ENCODE data around the gene EEF1AKMT4.
"Not testable (repeated sequence)": the region's sequence is repeated elsewhere in the genome, so short reads cannot be mapped to it uniquely, and the experiment has no call there.

Gene EEF1AKMT4

DNA sequence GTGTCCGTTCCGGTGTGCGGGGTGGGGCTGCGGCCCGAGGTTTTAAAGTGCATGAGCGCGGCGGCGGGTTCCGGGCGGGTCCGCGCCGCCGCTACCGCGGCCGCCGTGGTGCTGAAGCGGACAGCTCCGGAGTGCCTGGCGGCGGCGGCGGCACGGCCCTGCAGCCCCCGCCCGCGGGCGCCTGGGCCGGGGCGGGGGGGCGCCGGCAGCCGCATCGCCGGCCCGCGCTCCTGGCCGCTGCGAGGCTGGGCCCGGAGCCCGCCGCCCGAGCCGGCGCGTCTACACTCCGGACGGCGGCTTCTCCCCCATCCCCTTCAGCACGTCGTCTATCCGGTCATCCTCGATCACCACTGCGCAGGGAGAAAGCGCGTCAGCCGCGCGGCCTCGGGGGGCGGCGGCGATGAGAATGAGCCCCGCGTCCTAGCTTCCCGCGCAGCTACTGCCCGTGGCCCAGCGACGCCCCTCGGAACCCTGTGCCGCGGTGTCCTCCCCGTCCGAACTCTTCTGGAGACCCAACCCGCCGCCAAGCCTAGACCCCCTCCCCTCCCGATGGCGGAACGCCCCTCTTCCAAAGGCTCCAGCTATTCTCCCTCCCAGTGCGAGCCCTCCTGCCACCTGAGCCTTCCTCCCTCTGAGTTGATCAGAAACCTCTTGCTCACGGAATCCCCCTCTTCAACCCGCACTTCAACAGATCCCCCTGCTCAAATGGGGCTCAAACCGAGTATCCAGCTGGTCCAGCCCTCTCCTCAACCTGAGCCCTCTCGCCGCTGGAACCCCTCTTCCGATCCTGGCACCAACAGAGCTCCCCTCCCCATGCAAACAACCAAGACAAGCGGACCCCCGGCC is 10.6 kb downstream of the EEF1AKMT4 start:
- peak in 5 of 58 donors; percentile 4 to 35 (median 22) for DNase-seq

GRCh38 chr3:184260724-184261269 is 11.3 kb downstream of the EEF1AKMT4 start:
- DNase-seq = no peak

DNA sequence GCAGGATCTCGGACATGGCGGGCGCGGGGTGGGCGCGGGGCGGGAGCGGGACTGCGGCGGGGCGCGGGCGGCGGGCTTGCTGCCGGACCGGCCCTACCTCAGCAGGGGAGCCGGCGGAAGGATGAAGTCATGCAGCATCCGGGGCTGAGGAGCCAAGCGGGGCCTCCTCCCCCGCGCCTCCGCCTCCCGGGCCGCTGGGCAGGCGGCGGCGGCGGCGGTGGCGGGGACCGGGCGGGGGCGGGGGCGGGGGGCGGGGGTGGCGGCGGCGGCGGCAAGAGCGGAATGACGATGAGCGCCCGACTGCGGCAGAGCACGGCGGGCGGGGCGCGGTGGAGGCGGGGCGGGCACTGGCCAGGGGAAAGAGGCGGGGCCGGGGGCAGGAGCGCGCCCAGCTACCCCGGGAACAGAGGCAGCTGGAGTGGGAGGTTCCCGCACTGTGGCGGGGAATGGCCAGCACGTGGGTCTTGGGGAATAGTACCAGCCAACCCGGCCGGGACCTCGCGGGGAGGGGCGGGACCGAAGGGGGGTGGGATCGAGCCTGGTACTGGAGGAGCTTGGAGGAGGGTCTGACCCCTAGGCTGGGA is 11.9 kb downstream of the EEF1AKMT4 start, which contains the start of gene CAMK2N2:
Gene CAMK2N2, minus strand, starts transcription at position 284 of the 584 bp plus-strand sequence. Its CDS starts 268 bp downstream, at position 16.
- DNase-seq = peak in 44 of 58 donors; percentile 19 to 71 (median 50)

- peak in 1 of 58 donors; percentile 16 for DNase-seq
Measured at GRCh38 chr3:184261854-184262763, 12.6 kb downstream of the EEF1AKMT4 start.

GRCh38 chr3:184262764-184263179 is 13.3 kb downstream of the EEF1AKMT4 start:
- DNase-seq = peak in 1 of 58 donors; percentile 18

- DNase-seq = not testable (repeated sequence)
Measured at GRCh38 chr3:184267249-184267648, 17.8 kb downstream of the EEF1AKMT4 start.

DNA sequence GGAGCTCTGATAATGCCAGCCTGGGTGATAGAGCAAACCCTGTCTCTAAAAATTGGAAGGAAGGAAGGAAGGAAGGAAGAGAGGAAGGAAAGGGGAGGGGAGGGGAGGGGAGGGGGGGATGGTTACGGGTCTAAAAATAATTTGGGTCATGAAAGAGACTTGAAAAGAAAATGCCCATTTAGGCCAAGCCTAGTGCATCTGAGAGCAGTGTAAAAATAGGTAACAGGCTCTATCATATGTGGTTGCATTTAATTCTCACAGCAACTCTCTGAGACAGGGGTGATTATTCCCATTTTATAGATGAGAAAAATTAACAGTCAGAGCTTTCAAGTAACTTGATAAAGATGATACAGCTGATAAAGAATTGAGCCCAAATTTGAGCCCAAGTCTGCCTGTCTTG is 22.8 kb downstream of the EEF1AKMT4 start:
- DNase-seq = no peak

- no peak for DNase-seq
Measured at GRCh38 chr3:184275381-184275701, 25.9 kb downstream of the EEF1AKMT4 start.

GRCh38 chr3:184275961-184276910 is 26.8 kb downstream of the EEF1AKMT4 start, which contains the start of gene ECE2:
TSS of gene ECE2 (plus strand) at chr3:184276022. CDS start at chr3:184276154, 132 bp downstream.
- peak in 1 of 58 donors; percentile 19 for DNase-seq

- DNase-seq = no peak
Measured at GRCh38 chr3:184277366-184277765, 27.9 kb downstream of the EEF1AKMT4 start.

- no peak for DNase-seq
Measured at GRCh38 chr3:184282941-184283340, 33.5 kb downstream of the EEF1AKMT4 start.

- DNase-seq = no peak
Measured at GRCh38 chr3:184283681-184284080, 34.2 kb downstream of the EEF1AKMT4 start.

DNA sequence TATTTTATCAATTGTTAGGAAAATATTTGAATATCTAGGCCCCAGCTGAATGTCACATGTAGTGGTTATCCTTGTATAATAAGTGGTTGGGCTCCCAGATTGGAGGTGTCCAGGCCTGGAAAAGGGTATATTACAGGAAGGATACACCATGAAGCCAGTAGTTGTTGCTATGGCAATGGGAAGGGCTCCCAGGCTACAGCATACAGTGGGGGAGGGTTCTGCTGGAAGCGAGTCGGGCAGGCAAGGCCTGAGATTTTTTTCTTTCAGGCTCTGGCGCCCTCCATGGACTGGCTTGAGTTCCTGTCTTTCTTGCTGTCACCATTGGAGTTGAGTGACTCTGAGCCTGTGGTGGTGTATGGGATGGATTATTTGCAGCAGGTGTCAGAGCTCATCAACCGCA is 35.2 kb downstream of the EEF1AKMT4 start:
- DNase-seq = peak in 50 of 58 donors; percentile 12 to 85 (median 58)

GRCh38 chr3:184289426-184289938 is 40.0 kb downstream of the EEF1AKMT4 start:
- peak in 34 of 58 donors; percentile 2 to 51 (median 16) for DNase-seq

DNA sequence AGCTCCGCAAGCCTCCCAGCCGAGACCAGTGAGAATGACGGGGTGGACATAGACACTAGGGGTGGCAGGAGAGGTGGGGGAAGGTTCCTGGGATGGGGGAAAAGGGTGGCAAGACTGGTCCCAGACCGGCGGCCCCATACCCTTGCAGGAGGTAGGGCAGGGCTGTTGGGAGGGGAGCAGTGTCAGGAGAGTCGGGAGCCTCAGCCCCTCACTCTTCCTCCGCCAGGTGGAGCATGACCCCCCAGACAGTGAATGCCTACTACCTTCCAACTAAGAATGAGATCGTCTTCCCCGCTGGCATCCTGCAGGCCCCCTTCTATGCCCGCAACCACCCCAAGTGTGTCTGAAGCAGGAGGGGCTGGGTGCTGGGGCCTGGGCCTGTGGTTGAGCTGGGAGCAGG is 40.9 kb downstream of the EEF1AKMT4 start:
- DNase-seq = no peak

DNA sequence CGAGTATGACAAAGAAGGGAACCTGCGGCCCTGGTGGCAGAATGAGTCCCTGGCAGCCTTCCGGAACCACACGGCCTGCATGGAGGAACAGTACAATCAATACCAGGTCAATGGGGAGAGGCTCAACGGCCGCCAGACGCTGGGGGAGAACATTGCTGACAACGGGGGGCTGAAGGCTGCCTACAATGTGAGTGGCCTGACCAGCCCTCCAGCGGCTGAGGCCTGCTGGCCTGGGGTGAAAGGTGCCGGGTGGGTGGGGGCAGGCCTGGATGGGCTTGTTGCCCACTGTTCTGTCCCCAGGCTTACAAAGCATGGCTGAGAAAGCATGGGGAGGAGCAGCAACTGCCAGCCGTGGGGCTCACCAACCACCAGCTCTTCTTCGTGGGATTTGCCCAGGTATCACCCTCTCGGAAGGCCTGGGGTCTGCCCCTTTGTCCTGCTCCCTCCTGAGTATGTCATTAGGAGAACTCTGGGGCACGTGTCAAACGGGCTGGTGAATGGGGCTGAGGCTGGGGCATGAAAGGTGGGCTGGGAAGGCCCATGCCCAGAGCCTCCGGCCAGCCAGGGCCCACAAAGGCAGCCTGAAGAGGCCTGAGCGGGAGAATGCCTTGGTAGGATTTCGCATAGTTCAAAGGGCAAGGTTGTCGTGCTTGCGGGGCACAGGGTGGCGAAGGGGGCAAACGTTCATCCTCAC is 41.7 kb downstream of the EEF1AKMT4 start:
- DNase-seq = no peak

DNA sequence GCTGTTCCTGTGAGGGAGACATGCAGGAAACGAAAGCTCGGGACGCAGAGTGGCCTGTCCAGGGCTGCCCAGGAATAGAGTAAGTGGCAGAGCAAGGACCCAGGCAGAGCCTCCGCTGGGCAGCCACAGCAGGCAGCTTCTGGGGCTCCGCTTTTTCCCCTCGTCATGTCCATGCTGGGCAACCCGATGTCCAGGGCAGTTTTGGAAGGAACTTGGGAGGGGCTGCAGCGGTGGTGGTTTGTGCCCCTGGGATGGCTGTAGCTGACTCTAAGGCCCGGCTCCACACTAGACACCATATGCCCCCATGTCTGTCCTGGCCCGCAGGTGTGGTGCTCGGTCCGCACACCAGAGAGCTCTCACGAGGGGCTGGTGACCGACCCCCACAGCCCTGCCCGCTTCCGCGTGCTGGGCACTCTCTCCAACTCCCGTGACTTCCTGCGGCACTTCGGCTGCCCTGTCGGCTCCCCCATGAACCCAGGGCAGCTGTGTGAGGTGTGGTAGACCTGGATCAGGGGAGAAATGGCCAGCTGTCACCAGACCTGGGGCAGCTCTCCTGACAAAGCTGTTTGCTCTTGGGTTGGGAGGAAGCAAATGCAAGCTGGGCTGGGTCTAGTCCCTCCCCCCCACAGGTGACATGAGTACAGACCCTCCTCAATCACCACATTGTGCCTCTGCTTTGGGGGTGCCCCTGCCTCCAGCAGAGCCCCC is 42.4 kb downstream of the EEF1AKMT4 start:
- DNase-seq = no peak

- no peak for DNase-seq
Measured at GRCh38 chr3:184295771-184296170, 46.3 kb downstream of the EEF1AKMT4 start.

Measured in anterior cingulate cortex (tissue), 58 donors.